HFFc6 (cell line): ENCODE data around the gene IGFBPL1. TPM values are rescaled to one million over a fixed set of nuclear protein-coding genes. Genes with fewer than 3 reads are reported as not detected.
A peak's percentile ranks its signal among the peaks of the same experiment; 100 is the strongest.

Experiments
- DNase-seq: peaks from one replicate; pipeline ENCODE4 v3.0.0-alpha.2; 2018
- H3K27ac Mint-ChIP-seq: 2 replicates; pipeline ENCODE4 v1.8.0; 2020; ENCODE audit warnings: mild to moderate bottlenecking, mixed read lengths
- H3K27me3 Mint-ChIP-seq: 2 replicates; pipeline ENCODE4 v1.8.0; 2021; ENCODE audit warnings: mild to moderate bottlenecking, moderate library complexity, mixed read lengths; ENCODE audit not compliant: insufficient read depth
- H3K36me3 Mint-ChIP-seq: 2 replicates; pipeline ENCODE4 v1.8.0; 2021; ENCODE audit warnings: low read depth, mixed read lengths
- H3K4me1 Mint-ChIP-seq: 2 replicates; pipeline ENCODE4 v1.8.0; 2020; ENCODE audit warnings: low read depth, mixed read lengths
- H3K4me3 Mint-ChIP-seq: 2 replicates; pipeline ENCODE4 v1.8.0; 2020; ENCODE audit warnings: mild to moderate bottlenecking, moderate library complexity, mixed read lengths
- H3K9me3 Mint-ChIP-seq: 2 replicates; pipeline ENCODE4 v1.8.0; 2020; ENCODE audit warnings: mild to moderate bottlenecking, mixed read lengths
- total RNA-seq, 6 experiments: library from RNA; stranded (reverse); fragmentation: NEBNext Ultra II Directional; extraction: Animal tissue kit (Norgen Biotek cat#: 25700); gene quantifications; 2 replicates in 1 of 6; 3 replicates in 5 of 6; pipeline ENCODE4 v1.2.3, GENCODE V29; 2021
- TF ChIP-seq, protein P1 (sequence below): fragments of 200-600 bp; sonication (generic); IDR thresholded peaks from 2 replicates; pipeline ENCODE4 v1.5.0; 2021; ENCODE audit warnings: antibody characterized with exemption, mild to moderate bottlenecking

Gene IGFBPL1
- total RNA-seq, 6 experiments from 2014 or later: not detected

- H3K4me1 Mint-ChIP-seq: peaks cover 12% of the 10 kb centered on the region
- H3K27me3 Mint-ChIP-seq: peaks cover 19% of the 10 kb centered on the region
- no peak overlapping the region for H3K4me3 Mint-ChIP-seq
- H3K36me3 Mint-ChIP-seq: no peaks in the 10 kb centered on the region
- TF ChIP-seq, protein P1, sequence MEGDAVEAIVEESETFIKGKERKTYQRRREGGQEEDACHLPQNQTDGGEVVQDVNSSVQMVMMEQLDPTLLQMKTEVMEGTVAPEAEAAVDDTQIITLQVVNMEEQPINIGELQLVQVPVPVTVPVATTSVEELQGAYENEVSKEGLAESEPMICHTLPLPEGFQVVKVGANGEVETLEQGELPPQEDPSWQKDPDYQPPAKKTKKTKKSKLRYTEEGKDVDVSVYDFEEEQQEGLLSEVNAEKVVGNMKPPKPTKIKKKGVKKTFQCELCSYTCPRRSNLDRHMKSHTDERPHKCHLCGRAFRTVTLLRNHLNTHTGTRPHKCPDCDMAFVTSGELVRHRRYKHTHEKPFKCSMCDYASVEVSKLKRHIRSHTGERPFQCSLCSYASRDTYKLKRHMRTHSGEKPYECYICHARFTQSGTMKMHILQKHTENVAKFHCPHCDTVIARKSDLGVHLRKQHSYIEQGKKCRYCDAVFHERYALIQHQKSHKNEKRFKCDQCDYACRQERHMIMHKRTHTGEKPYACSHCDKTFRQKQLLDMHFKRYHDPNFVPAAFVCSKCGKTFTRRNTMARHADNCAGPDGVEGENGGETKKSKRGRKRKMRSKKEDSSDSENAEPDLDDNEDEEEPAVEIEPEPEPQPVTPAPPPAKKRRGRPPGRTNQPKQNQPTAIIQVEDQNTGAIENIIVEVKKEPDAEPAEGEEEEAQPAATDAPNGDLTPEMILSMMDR: no peak
- no peak overlapping the region for H3K27ac Mint-ChIP-seq
- H3K9me3 Mint-ChIP-seq: no peaks in the 10 kb centered on the region
- DNase-seq: no peak
Observed at GRCh38 chr9:38367898-38368297, 56.4 kb downstream of the IGFBPL1 start.

GRCh38 chr9:38363589-38363925 lies 60.7 kb downstream of the IGFBPL1 start:
- DNase-seq: no peak
- Mint-ChIP-seq H3K27ac (no peak overlapping the region; the same call in 1 of the 2 replicates), H3K9me3 (no peaks in the 10 kb centered on the region), H3K4me3 (no peak overlapping the region), H3K4me1 (peaks cover 14% of the 10 kb centered on the region), H3K36me3 (no peaks in the 10 kb centered on the region), H3K27me3 (peaks cover 10% of the 10 kb centered on the region)
- TF ChIP-seq, protein P1: no peak

DNA sequence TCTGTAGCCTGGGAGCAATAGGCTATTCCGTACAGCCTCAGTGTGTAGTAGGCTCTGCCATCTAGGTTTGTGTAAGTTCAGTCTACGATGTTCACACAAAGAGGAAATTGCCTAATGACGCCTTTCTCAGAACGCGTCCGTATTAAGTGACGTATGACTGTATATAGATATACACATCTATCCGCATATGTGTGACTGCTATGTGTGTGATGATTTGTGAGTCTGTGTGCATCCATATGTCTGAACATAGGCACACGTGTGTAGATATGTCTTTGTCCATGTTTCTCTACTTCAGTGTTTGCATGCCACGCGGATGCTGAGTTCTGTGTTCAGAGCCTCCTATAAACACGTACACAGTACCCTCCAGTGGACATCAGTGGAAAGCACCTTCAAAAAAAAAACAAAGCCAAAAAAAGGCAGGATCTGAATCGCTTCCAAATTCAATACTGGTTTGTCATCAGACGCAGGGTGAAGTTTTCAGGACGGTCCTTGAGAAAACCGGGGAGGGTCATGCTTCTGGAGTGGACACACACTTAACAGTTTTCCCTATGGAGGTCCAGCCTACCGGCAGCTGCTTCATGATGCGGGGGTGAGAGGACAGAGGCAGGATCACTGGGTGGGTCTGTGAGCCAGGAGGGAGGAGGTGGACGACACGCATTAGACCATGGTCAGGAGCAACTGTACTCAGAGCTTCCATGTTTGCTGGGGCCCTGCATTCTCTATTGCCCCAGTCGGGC lies 61.2 kb downstream of the IGFBPL1 start:
- DNase-seq: peak; percentile 69
- peaks cover 14% of the 10 kb centered on the region for H3K4me1 Mint-ChIP-seq
- H3K27ac Mint-ChIP-seq: peak overlapping the region; percentile 59
- no peaks in the 10 kb centered on the region for H3K9me3 Mint-ChIP-seq
- peaks cover 14% of the 10 kb centered on the region for H3K27me3 Mint-ChIP-seq
- TF ChIP-seq, protein P1: peak; percentile 80
- peak overlapping the region; percentile 61 for H3K4me3 Mint-ChIP-seq
- no peaks in the 10 kb centered on the region for H3K36me3 Mint-ChIP-seq

DNA sequence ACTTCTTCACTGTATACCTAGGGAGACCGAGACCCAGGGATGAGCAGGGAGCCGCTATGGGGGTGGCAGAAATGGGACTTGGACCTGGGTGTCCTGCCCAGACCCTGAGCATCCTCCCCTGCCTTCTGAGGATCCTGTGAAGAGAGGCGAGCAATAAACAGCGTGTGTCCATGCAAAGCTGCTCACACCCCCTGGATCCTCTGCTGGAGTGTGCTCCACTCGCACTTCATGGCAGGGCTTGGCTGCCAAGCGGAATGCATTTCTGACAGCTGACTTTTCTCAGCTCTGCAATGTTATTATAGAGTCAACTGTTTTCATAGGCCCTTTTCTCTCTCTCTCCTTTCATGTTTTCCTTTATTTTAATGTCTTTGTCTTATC lies 62.8 kb downstream of the IGFBPL1 start:
- no peak for DNase-seq
- Mint-ChIP-seq H3K4me3 (no peak overlapping the region), H3K36me3 (no peaks in the 10 kb centered on the region), H3K9me3 (no peaks in the 10 kb centered on the region), H3K27ac (no peak overlapping the region), H3K27me3 (peaks cover 15% of the 10 kb centered on the region), H3K4me1 (peaks cover 14% of the 10 kb centered on the region)
- TF ChIP-seq, protein P1: no peak

DNA sequence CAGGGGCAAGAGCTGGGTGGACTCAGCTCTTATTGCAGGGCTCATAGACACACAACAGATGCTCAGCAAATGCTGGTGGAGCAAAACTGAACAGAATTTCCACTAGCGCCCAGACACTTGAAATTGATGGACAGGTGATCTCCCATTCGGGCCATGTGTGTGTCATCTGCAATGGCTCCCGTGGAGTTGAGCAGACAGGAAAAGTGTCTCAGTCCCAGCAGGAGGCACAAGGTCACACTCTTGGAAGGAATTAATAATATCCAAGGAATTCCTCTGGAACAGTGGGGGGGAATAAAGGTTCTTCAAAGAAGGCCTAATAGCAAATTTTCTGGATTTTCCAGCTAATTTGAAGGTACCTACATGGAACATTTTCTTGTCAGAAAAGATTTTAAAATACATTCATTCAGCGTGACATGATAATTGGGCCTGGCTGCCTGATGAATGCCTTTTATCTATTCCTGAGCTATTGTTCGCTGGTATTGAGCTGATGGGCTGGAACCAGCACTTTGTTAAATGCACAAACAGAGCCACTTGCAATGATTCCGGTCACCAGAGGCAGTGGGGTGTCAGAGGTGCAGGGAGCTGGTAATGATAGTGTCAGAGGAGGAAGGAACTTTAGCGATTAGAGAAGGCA lies 63.3 kb downstream of the IGFBPL1 start:
- DNase-seq: no peak
- H3K9me3 Mint-ChIP-seq: no peaks in the 10 kb centered on the region
- TF ChIP-seq, protein P1: no peak
- no peak overlapping the region for H3K27ac Mint-ChIP-seq
- H3K4me1 Mint-ChIP-seq: peaks cover 14% of the 10 kb centered on the region
- peaks cover 15% of the 10 kb centered on the region for H3K27me3 Mint-ChIP-seq
- H3K36me3 Mint-ChIP-seq: no peaks in the 10 kb centered on the region
- H3K4me3 Mint-ChIP-seq: no peak overlapping the region
